ENCODE measurements around the gene KIFC3.

The KIFC3 gene

DNA sequence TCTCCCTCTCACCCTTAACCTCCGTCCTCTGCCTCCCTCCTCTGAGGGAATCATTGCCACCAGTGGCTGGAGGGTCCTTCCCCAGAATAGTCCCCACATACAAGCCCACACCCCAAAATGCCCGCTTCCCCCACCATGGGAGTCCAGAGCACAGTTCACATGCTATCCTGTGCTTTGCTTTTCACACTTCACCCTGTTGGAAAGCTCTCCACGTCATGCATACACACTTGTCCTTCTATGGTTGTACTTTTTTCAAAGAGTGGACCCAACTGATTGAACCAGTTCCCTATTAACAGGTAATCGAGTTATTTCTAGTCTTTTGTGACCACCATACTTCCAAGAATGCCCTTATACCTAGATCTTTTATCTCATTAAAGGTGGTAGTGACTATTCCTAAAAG, 23.8 kb upstream of the KIFC3 start:
- Histone ChIP-seq H3K9me3 (ENCODE audit: control insufficient read depth, insufficient read depth, low read depth, low read length) (no peaks in the 10 kb centered on the region), H3K4me1 (ENCODE audit: control insufficient read depth, insufficient read depth, low read length) (no peaks in the 10 kb centered on the region), H3K27ac (ENCODE audit: extremely low read depth, low read depth, low read length) (no peak overlapping the region), H3K36me3 (ENCODE audit: control insufficient read depth in 2 of 2, insufficient read depth in 1 of 2, low read length in 2 of 2) (no peaks in the 10 kb centered on the region), H3K4me3 (ENCODE audit: low read depth, low read length) (no peak overlapping the region)
- ChIA-PET CTCF (no interaction called here), POLR2A (no interaction called here)
- TF ChIP-seq ZIC2 (tag by site-specific recombination; IDR thresholded peaks at IDR 0.05) (no peak), ZFP37 (tag by site-specific recombination; IDR thresholded peaks at IDR 0.05) (no peak), ZNF202 (tag by site-specific recombination; IDR thresholded peaks at IDR 0.05; ENCODE audit: borderline replicate concordance) (no peak), ZNF433 (tag by site-specific recombination; IDR thresholded peaks at IDR 0.05; ENCODE audit: low read depth) (no peak), ZNF777 (tag by site-specific recombination; IDR thresholded peaks at IDR 0.05; ENCODE audit: borderline replicate concordance) (no peak), ZNF19 (tag by site-specific recombination; IDR thresholded peaks at IDR 0.05; ENCODE audit: low read depth) (no peak)
- TF ChIP-seq, protein P1, sequence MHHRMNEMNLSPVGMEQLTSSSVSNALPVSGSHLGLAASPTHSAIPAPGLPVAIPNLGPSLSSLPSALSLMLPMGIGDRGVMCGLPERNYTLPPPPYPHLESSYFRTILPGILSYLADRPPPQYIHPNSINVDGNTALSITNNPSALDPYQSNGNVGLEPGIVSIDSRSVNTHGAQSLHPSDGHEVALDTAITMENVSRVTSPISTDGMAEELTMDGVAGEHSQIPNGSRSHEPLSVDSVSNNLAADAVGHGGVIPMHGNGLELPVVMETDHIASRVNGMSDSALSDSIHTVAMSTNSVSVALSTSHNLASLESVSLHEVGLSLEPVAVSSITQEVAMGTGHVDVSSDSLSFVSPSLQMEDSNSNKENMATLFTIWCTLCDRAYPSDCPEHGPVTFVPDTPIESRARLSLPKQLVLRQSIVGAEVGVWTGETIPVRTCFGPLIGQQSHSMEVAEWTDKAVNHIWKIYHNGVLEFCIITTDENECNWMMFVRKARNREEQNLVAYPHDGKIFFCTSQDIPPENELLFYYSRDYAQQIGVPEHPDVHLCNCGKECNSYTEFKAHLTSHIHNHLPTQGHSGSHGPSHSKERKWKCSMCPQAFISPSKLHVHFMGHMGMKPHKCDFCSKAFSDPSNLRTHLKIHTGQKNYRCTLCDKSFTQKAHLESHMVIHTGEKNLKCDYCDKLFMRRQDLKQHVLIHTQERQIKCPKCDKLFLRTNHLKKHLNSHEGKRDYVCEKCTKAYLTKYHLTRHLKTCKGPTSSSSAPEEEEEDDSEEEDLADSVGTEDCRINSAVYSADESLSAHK (tag by site-specific recombination; IDR thresholded peaks at IDR 0.05), result no peak

GRCh38 chr16:57825298-57826044, 23.2 kb upstream of the KIFC3 start:
- H3K27ac ChIP-seq (ENCODE audit: extremely low read depth, low read depth, low read length), result no peak overlapping the region
- ChIA-PET POLR2A (no interaction called here), CTCF (no interaction called here)
- H3K4me1 ChIP-seq (ENCODE audit: control insufficient read depth, insufficient read depth, low read length), result no peaks in the 10 kb centered on the region
- TF ChIP-seq ZNF274 (IDR thresholded peaks at IDR 0.05; ENCODE audit: low read length), result no peak
- no peak for TF ChIP-seq ZNF274 (tag by site-specific recombination; IDR thresholded peaks at IDR 0.05; ENCODE audit: borderline replicate concordance)
- TF ChIP-seq ZNF830 (tag by site-specific recombination; IDR thresholded peaks at IDR 0.05; ENCODE audit: low read depth), result no peak
- H3K4me3 ChIP-seq (ENCODE audit: low read depth, low read length), result no peak overlapping the region
- H3K36me3 ChIP-seq (ENCODE audit: control insufficient read depth in 2 of 2, insufficient read depth in 1 of 2, low read length in 2 of 2), result no peaks in the 10 kb centered on the region
- no peaks in the 10 kb centered on the region for H3K9me3 ChIP-seq (ENCODE audit: control insufficient read depth, insufficient read depth, low read depth, low read length)

DNA sequence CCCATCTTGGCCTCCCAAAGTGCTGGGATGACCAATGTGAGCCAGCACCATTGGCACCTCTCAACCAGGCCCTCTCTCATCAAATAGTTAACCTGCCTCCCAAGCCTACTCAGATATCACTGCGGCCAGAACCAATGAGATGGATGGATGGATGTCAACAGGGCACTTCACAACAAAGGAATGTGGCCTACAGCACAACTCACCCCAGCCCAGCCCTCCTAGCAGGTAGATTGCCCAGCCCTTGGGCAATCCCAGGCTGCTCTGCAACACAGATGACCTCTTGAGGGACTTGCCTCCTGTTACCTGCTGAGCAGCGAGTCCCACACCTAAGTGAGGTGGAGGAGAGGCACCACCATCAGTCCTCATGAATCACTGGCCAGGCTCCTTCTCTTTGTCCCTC, 22.6 kb upstream of the KIFC3 start:
- H3K36me3 ChIP-seq (ENCODE audit: control insufficient read depth in 2 of 2, insufficient read depth in 1 of 2, low read length in 2 of 2), result no peaks in the 10 kb centered on the region
- ChIA-PET CTCF (no interaction called here), POLR2A (no interaction called here)
- H3K27ac ChIP-seq (ENCODE audit: extremely low read depth, low read depth, low read length), result no peak overlapping the region
- H3K4me3 ChIP-seq (ENCODE audit: low read depth, low read length), result no peak overlapping the region
- H3K4me1 ChIP-seq (ENCODE audit: control insufficient read depth, insufficient read depth, low read length), result no peaks in the 10 kb centered on the region
- TF ChIP-seq ZNF140 (tag by site-specific recombination; IDR thresholded peaks at IDR 0.05) (no peak), ZNF830 (tag by site-specific recombination; IDR thresholded peaks at IDR 0.05; ENCODE audit: low read depth) (no peak)
- TF ChIP-seq, protein P2, sequence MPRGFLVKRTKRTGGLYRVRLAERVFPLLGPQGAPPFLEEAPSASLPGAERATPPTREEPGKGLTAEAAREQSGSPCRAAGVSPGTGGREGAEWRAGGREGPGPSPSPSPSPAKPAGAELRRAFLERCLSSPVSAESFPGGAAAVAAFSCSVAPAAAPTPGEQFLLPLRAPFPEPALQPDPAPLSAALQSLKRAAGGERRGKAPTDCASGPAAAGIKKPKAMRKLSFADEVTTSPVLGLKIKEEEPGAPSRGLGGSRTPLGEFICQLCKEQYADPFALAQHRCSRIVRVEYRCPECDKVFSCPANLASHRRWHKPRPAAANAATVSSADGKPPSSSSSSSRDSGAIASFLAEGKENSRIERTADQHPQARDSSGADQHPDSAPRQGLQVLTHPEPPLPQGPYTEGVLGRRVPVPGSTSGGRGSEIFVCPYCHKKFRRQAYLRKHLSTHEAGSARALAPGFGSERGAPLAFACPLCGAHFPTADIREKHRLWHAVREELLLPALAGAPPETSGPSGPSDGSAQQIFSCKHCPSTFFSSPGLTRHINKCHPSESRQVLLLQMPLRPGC (tag by site-specific recombination; IDR thresholded peaks at IDR 0.05), result no peak
- H3K9me3 ChIP-seq (ENCODE audit: control insufficient read depth, insufficient read depth, low read depth, low read length), result no peaks in the 10 kb centered on the region

GRCh38 chr16:57823836-57824235, 21.5 kb upstream of the KIFC3 start:
- no peak overlapping the region for H3K27ac ChIP-seq (ENCODE audit: extremely low read depth, low read depth, low read length)
- H3K4me3 ChIP-seq (ENCODE audit: low read depth, low read length), result no peak overlapping the region
- no peaks in the 10 kb centered on the region for H3K9me3 ChIP-seq (ENCODE audit: control insufficient read depth, insufficient read depth, low read depth, low read length)
- POLR2A ChIA-PET, result no interaction called here
- H3K36me3 ChIP-seq (ENCODE audit: control insufficient read depth in 2 of 2, insufficient read depth in 1 of 2, low read length in 2 of 2), result no peaks in the 10 kb centered on the region
- CTCF ChIA-PET, result no interaction called here
- H3K4me1 ChIP-seq (ENCODE audit: control insufficient read depth, insufficient read depth, low read length), result no peaks in the 10 kb centered on the region
- TF ChIP-seq ZSCAN4 (tag by site-specific recombination; IDR thresholded peaks at IDR 0.05) (no peak), ZNF596 (tag by site-specific recombination; IDR thresholded peaks at IDR 0.05) (no peak), PRDM6 (tag by site-specific recombination; IDR thresholded peaks at IDR 0.05) (no peak), ZNF624 (tag by site-specific recombination; IDR thresholded peaks at IDR 0.05) (no peak), ZNF391 (tag by site-specific recombination; IDR thresholded peaks at IDR 0.05; ENCODE audit: borderline replicate concordance, low read depth) (no peak), ZNF426 (tag by site-specific recombination; IDR thresholded peaks at IDR 0.05) (no peak), ZNF221 (tag by site-specific recombination; IDR thresholded peaks at IDR 0.05; ENCODE audit: borderline replicate concordance) (no peak), ZNF174 (tag by site-specific recombination; IDR thresholded peaks at IDR 0.05) (no peak)
